ENCODE data around the gene ESF1. TPM values are rescaled to one million over a fixed set of nuclear protein-coding genes. Genes with fewer than 3 reads are reported as not detected.

The ESF1 gene
- total and polyA plus RNA-seq, 9 of the 15 experiments (the other 6 are each of a cell fraction or from before 2014, with no cell fraction given): 7.0 to 30.4 (median 18.6) TPM

GRCh38 chr20:13692802-13693736, 91.7 kb downstream of the ESF1 start:
- no peaks in the 10 kb centered on the region for H4K20me1 ChIP-seq (replicated peaks; ENCODE audit: control insufficient read depth, insufficient read depth, low read length)
- no peaks in the 10 kb centered on the region for H3K79me2 ChIP-seq (ENCODE audit: control insufficient read depth, insufficient read depth, low read length)
- H2AFZ ChIP-seq (ENCODE audit: low read depth, low read length): no peak overlapping the region
- no peaks in the 10 kb centered on the region for H3K9me1 ChIP-seq (ENCODE audit: control insufficient read depth, insufficient read depth, low read length)
- CTCF ChIA-PET (ENCODE audit: low intra/inter-chr PET ratio): no interaction called here
- no peak overlapping the region for H3K27ac ChIP-seq (ENCODE audit: extremely low read depth, low read depth, low read length)
- POLR2A ChIA-PET: interaction anchor here (0.6 kb wide), 1 partner anchor 368 kb away, joined by 3 read pairs; no protein-coding TSS in a partner anchor
- H3K9ac ChIP-seq (ENCODE audit: insufficient read depth in 1 of 2, low read depth in 2 of 2, low read length in 2 of 2): no peak overlapping the region
- no TSS peak for BruUV-seq (replicated peaks)
- H3K9me3 ChIP-seq (replicated peaks; ENCODE audit: control insufficient read depth, insufficient read depth, low read depth, low read length): no peaks in the 10 kb centered on the region
- peaks cover 0 to 9% of the 10 kb centered on the region in 2 experiments; a peak in 3 of 5 replicates for H3K27me3 ChIP-seq (ENCODE audit: control insufficient read depth in 2 of 2, insufficient read depth in 2 of 2, low read length in 2 of 2)
- no peak overlapping the region for H3K4me3 ChIP-seq
- TF ChIP-seq NCOA6 (IDR thresholded peaks at IDR 0.05): no peak
- no peak for TF ChIP-seq ID3 (CRISPR knock-in tag; IDR thresholded peaks at IDR 0.05)
- no peak for TF ChIP-seq ID3 (tag; IDR thresholded peaks at IDR 0.05)
- no peak for ATAC-seq
- no peak for FAIRE-seq
- intact Hi-C loops (cut with micrococcal nuclease) (no loop called here), in situ Hi-C loops (cut with MboI) (no loop called here)
- 0% methylated on average over 10 of the region's 11 CpGs for WGBS (ENCODE audit: insufficient coverage, low coverage, missing lambda C conversion rate)
- no peaks in the 10 kb centered on the region for H3K36me3 ChIP-seq (ENCODE audit: control insufficient read depth, insufficient read depth, low read length)
- H3K4me1 ChIP-seq (replicated peaks in 1 of 2; ENCODE audit: control insufficient read depth in 2 of 2, insufficient read depth in 2 of 2, low read length in 2 of 2): no peaks in the 10 kb centered on the region
- no peak for DNase-seq (ENCODE audit: extremely low read depth in 1 of 4, low spot score in 3 of 4)
- no peak overlapping the region for H3K4me2 ChIP-seq (ENCODE audit: insufficient read depth, low read length)

GRCh38 chr20:13690943-13691342, 93.8 kb downstream of the ESF1 start:
- Histone ChIP-seq H2AFZ (ENCODE audit: low read depth, low read length) (no peak overlapping the region), H3K9ac (ENCODE audit: insufficient read depth in 1 of 2, low read depth in 2 of 2, low read length in 2 of 2) (no peak overlapping the region), H3K27me3 (ENCODE audit: control insufficient read depth in 2 of 2, insufficient read depth in 2 of 2, low read length in 2 of 2) (peaks cover 0 to 9% of the 10 kb centered on the region in 2 experiments; a peak in 3 of 5 replicates), H3K9me1 (ENCODE audit: control insufficient read depth, insufficient read depth, low read length) (no peaks in the 10 kb centered on the region), H3K9me3 (replicated peaks; ENCODE audit: control insufficient read depth, insufficient read depth, low read depth, low read length) (no peaks in the 10 kb centered on the region), H3K27ac (ENCODE audit: extremely low read depth, low read depth, low read length) (no peak overlapping the region), H3K36me3 (ENCODE audit: control insufficient read depth, insufficient read depth, low read length) (no peaks in the 10 kb centered on the region), H3K4me1 (replicated peaks in 1 of 2; ENCODE audit: control insufficient read depth in 2 of 2, insufficient read depth in 2 of 2, low read length in 2 of 2) (no peaks in the 10 kb centered on the region), H3K4me2 (ENCODE audit: insufficient read depth, low read length) (no peak overlapping the region), H3K79me2 (ENCODE audit: control insufficient read depth, insufficient read depth, low read length) (no peaks in the 10 kb centered on the region), H3K4me3 (no peak overlapping the region), H4K20me1 (replicated peaks; ENCODE audit: control insufficient read depth, insufficient read depth, low read length) (no peaks in the 10 kb centered on the region)
- BruUV-seq (replicated peaks): no TSS peak
- in situ Hi-C loops (cut with MboI): no loop called here
- ChIA-PET CTCF (ENCODE audit: low intra/inter-chr PET ratio) (no interaction called here), POLR2A (no interaction called here)
- FAIRE-seq (no peak), DNase-seq (ENCODE audit: extremely low read depth in 1 of 4, low spot score in 3 of 4) (no peak), ATAC-seq (no peak)
- 0% methylated on average over 1 of the region's 1 CpG for WGBS (ENCODE audit: insufficient coverage, low coverage, missing lambda C conversion rate)
- intact Hi-C loops (cut with micrococcal nuclease): no loop called here
- TF ChIP-seq MIER1 (IDR thresholded peaks at IDR 0.05; ENCODE audit: low read depth): no peak

Data from K562 (cell line).